ENCODE data around the gene COL5A1.

COL5A1 gene

GRCh38 chr9:134681061-134681661, 39.6 kb downstream of the COL5A1 start:
- Histone ChIP-seq H3K4me2 (ENCODE audit: low read length) (no peak overlapping the region), H3K9me3 (ENCODE audit: control insufficient read depth, low read length) (no peaks in the 10 kb centered on the region), H3K79me2 (peaks cover 3% of the 10 kb centered on the region), H3K9ac (no peak overlapping the region), H3K36me3 (ENCODE audit: control insufficient read depth, insufficient read depth, low read length) (no peaks in the 10 kb centered on the region), H3K4me3 (ENCODE audit: low read depth, low read length) (no peak overlapping the region), H2AFZ (no peak overlapping the region), H3K27me3 (ENCODE audit: control insufficient read depth, insufficient read depth, low read length) (no peaks in the 10 kb centered on the region), H3K27ac (no peak overlapping the region), H3K4me1 (no peaks in the 10 kb centered on the region)
- no peak for TF ChIP-seq CTCF (IDR thresholded peaks at IDR 0.05)

GRCh38 chr9:134682026-134682425, 40.4 kb downstream of the COL5A1 start:
- Histone ChIP-seq H3K4me3 (ENCODE audit: low read depth, low read length) (no peak overlapping the region), H3K27ac (no peak overlapping the region)

GRCh38 chr9:134682651-134683364, 41.2 kb downstream of the COL5A1 start:
- H3K4me3 ChIP-seq (ENCODE audit: low read depth, low read length): no peak overlapping the region
- no peak overlapping the region for H3K4me2 ChIP-seq (ENCODE audit: low read length)
- no peak overlapping the region for H3K27ac ChIP-seq
- H3K27me3 ChIP-seq (ENCODE audit: control insufficient read depth, insufficient read depth, low read length): no peaks in the 10 kb centered on the region
- no peaks in the 10 kb centered on the region for H3K9me3 ChIP-seq (ENCODE audit: control insufficient read depth, low read length)
- no peaks in the 10 kb centered on the region for H3K36me3 ChIP-seq (ENCODE audit: control insufficient read depth, insufficient read depth, low read length)
- no peak for TF ChIP-seq CTCF (IDR thresholded peaks at IDR 0.05)
- H3K79me2 ChIP-seq: peaks cover 3% of the 10 kb centered on the region
- H3K4me1 ChIP-seq: no peaks in the 10 kb centered on the region
- no peak overlapping the region for H2AFZ ChIP-seq
- H3K9ac ChIP-seq: no peak overlapping the region

More at GRCh38 chr9:134682026-134682425, 40.4 kb downstream of the COL5A1 start:
- Histone ChIP-seq H3K4me2 (ENCODE audit: low read length) (no peak overlapping the region), H3K36me3 (ENCODE audit: control insufficient read depth, insufficient read depth, low read length) (no peaks in the 10 kb centered on the region), H2AFZ (no peak overlapping the region), H3K79me2 (peaks cover 3% of the 10 kb centered on the region), H3K9me3 (ENCODE audit: control insufficient read depth, low read length) (no peaks in the 10 kb centered on the region), H3K9ac (no peak overlapping the region), H3K4me1 (no peaks in the 10 kb centered on the region), H3K27me3 (ENCODE audit: control insufficient read depth, insufficient read depth, low read length) (no peaks in the 10 kb centered on the region)
- no peak for TF ChIP-seq CTCF (IDR thresholded peaks at IDR 0.05)

- TF ChIP-seq CTCF (IDR thresholded peaks at IDR 0.05): no peak
- Histone ChIP-seq H3K9me3 (ENCODE audit: control insufficient read depth, low read length) (no peaks in the 10 kb centered on the region), H3K4me3 (ENCODE audit: low read depth, low read length) (no peak overlapping the region), H3K79me2 (peaks cover 3% of the 10 kb centered on the region), H3K27me3 (ENCODE audit: control insufficient read depth, insufficient read depth, low read length) (no peaks in the 10 kb centered on the region), H3K27ac (no peak overlapping the region), H3K4me1 (no peaks in the 10 kb centered on the region), H3K9ac (no peak overlapping the region), H2AFZ (no peak overlapping the region), H3K4me2 (ENCODE audit: low read length) (no peak overlapping the region), H3K36me3 (ENCODE audit: control insufficient read depth, insufficient read depth, low read length) (no peaks in the 10 kb centered on the region)
Observed at GRCh38 chr9:134683714-134684374, 42.2 kb downstream of the COL5A1 start.
